GM23248 (cell line): ENCODE measurements around the gene EPB41L5. TPM values are rescaled to one million over a fixed set of nuclear protein-coding genes. Genes with fewer than 3 reads are reported as not detected.

Experiments used
- DNase-seq: peaks from one replicate; pipeline ENCODE4 v3.0.0-alpha.2; 2015
- H2AFZ ChIP-seq: fragments of 200-600 bp; sonication (generic); 2 replicates; pipeline ENCODE4 v1.6.1; 2016; ENCODE audit warnings: antibody characterized with exemption
- H3F3A ChIP-seq: fragments of 200-600 bp; sonication (generic); 2 replicates; pipeline ENCODE4 v1.6.1; 2016; ENCODE audit warnings: mild to moderate bottlenecking, antibody characterized with exemption, mixed run types; ENCODE audit not compliant: insufficient read depth
- H3K27ac ChIP-seq: fragments of 200-600 bp; sonication (generic); 2 replicates; pipeline ENCODE4 v1.5.1; 2016; ENCODE audit warnings: mild to moderate bottlenecking
- H3K27me3 ChIP-seq: fragments of 200-600 bp; sonication (generic); replicated peaks from 2 replicates; pipeline ENCODE4 v1.6.1; 2016; ENCODE audit warnings: mild to moderate bottlenecking; ENCODE audit not compliant: insufficient read depth
- H3K36me3 ChIP-seq: fragments of 200-600 bp; sonication (generic); 2 replicates; pipeline ENCODE4 v1.6.1; 2016; ENCODE audit warnings: low read depth, mild to moderate bottlenecking
- H3K4me1 ChIP-seq: fragments of 200-600 bp; sonication (generic); 2 replicates; pipeline ENCODE4 v1.6.1; 2016; ENCODE audit warnings: mild to moderate bottlenecking; ENCODE audit not compliant: insufficient read depth
- H3K4me2 ChIP-seq: fragments of 200-600 bp; sonication (generic); one replicate; pipeline ENCODE4 v1.6.1; 2016; ENCODE audit warnings: mild to moderate bottlenecking; ENCODE audit not compliant: unreplicated experiment
- H3K4me3 ChIP-seq: fragments of 200-600 bp; sonication (generic); 2 replicates; pipeline ENCODE4 v1.5.1; 2016; ENCODE audit warnings: mild to moderate bottlenecking
- H3K79me2 ChIP-seq: fragments of 200-600 bp; sonication (generic); 2 replicates; pipeline ENCODE4 v1.6.1; 2016; ENCODE audit warnings: mild to moderate bottlenecking; ENCODE audit not compliant: insufficient read depth
- H3K9ac ChIP-seq: fragments of 200-600 bp; sonication (generic); 2 replicates; pipeline ENCODE4 v1.6.1; 2016; ENCODE audit warnings: mild to moderate bottlenecking
- H3K9me2 ChIP-seq: fragments of 200-600 bp; sonication (generic); 2 replicates; pipeline ENCODE4 v1.6.1; 2016; ENCODE audit warnings: mixed run types, mild to moderate bottlenecking, moderate library complexity; ENCODE audit not compliant: insufficient read depth
- H3K9me3 ChIP-seq: fragments of 200-600 bp; sonication (generic); one replicate; pipeline ENCODE4 v1.6.1; 2017; ENCODE audit warnings: low read depth
- H4K20me1 ChIP-seq: fragments of 200-600 bp; sonication (generic); 2 replicates; pipeline ENCODE4 v1.6.0; 2016; ENCODE audit not compliant: insufficient read depth
- EZH2 ChIP-seq: fragments of 200-600 bp; sonication (generic); IDR thresholded peaks from 2 replicates; pipeline ENCODE4 v1.6.1; 2018; ENCODE audit warnings: antibody characterized with exemption, mild to moderate bottlenecking; ENCODE audit not compliant: insufficient read depth, poor library complexity, severe bottlenecking
- EZH2phosphoT487 ChIP-seq: fragments of 200-600 bp; sonication (generic); IDR thresholded peaks from 2 replicates; pipeline ENCODE4 v1.6.1; 2018; ENCODE audit warnings: antibody characterized with exemption, moderate library complexity, mild to moderate bottlenecking, low read depth; ENCODE audit not compliant: insufficient read depth
- WGBS, 2 experiments: methylation state at CpG; one replicate each; pipeline ENCODE4 v1.1.6; 2015 to 2017; ENCODE audit warnings: low lambda C conversion rate in 2 of 2, low coverage in 1 of 2; ENCODE audit errors: missing lambda C conversion rate in 2 of 2; 5-methylcytosine and 5-hydroxymethylcytosine counted together
- in situ Hi-C: fragments of 300-500 bp; cut with MboI; formaldehyde crosslinking; loops from 2 replicates; pipeline ENCODE4 v1.15.0; 2020
- polyA plus RNA-seq: library from polyadenylated mRNA; unstranded; fragments of >200 nt; fragmentation: Nextera tagmentation; extraction: Ambion mirVana; gene quantifications from 2 replicates; pipeline ENCODE4 v1.2.1, GENCODE V29; 2016
- total RNA-seq: library from RNA; depleted of rRNA; stranded (reverse); fragments of >200 nt; shearing (Covaris generic); gene quantifications from 2 replicates; pipeline ENCODE4 v1.2.3, GENCODE V29; 2014

The EPB41L5 gene
- total and polyA plus RNA-seq, 2 experiments from 2014 or later, result 3.0 to 4.0 TPM

- Histone ChIP-seq H3K27ac (no peak overlapping the region), H3K79me2 (no peaks in the 10 kb centered on the region), H3F3A (no peaks in the 10 kb centered on the region), H3K4me1 (no peaks in the 10 kb centered on the region), H3K4me3 (no peak overlapping the region), H3K9me2 (no peaks in the 10 kb centered on the region), H2AFZ (no peak overlapping the region), H3K36me3 (no peaks in the 10 kb centered on the region), H3K4me2 (no peak overlapping the region), H4K20me1 (no peaks in the 10 kb centered on the region), H3K9ac (no peak overlapping the region), H3K9me3 (no peaks in the 10 kb centered on the region), H3K27me3 (no peaks in the 10 kb centered on the region)
- WGBS, 2 experiments, result 94 to 97% methylated on average over 1 of the region's 1 CpG
- DNase-seq, result no peak
- in situ Hi-C loops, result no loop called here
- TF ChIP-seq EZH2, result no peak
- no peak for TF ChIP-seq EZH2phosphoT487
These were observed 62.7 kb downstream of the EPB41L5 start for GRCh38 chr2:120075545-120075944.

GRCh38 chr2:120077896-120078295 lies 65.0 kb downstream of the EPB41L5 start:
- no peak overlapping the region for H3K4me2 ChIP-seq
- no peak overlapping the region for H3K27ac ChIP-seq
- H3K79me2 ChIP-seq, result no peaks in the 10 kb centered on the region
- TF ChIP-seq EZH2phosphoT487 (no peak), EZH2 (no peak)
- no peaks in the 10 kb centered on the region for H3K9me2 ChIP-seq
- no peaks in the 10 kb centered on the region for H3K36me3 ChIP-seq
- 58 to 72% methylated on average over 3 of the region's 3 CpGs for WGBS, 2 experiments
- no peak for DNase-seq
- H2AFZ ChIP-seq, result no peak overlapping the region
- no peak overlapping the region for H3K4me3 ChIP-seq
- no peaks in the 10 kb centered on the region for H3F3A ChIP-seq
- H3K9ac ChIP-seq, result no peak overlapping the region
- H3K9me3 ChIP-seq, result no peaks in the 10 kb centered on the region
- no peaks in the 10 kb centered on the region for H4K20me1 ChIP-seq
- in situ Hi-C loops, result no loop called here
- H3K4me1 ChIP-seq, result no peaks in the 10 kb centered on the region
- H3K27me3 ChIP-seq, result no peaks in the 10 kb centered on the region

GRCh38 chr2:120079647-120080046 lies 66.8 kb downstream of the EPB41L5 start:
- Histone ChIP-seq H3K9ac (no peak overlapping the region), H3K27me3 (no peaks in the 10 kb centered on the region), H3K27ac (no peak overlapping the region), H3K9me2 (no peaks in the 10 kb centered on the region), H3K79me2 (no peaks in the 10 kb centered on the region), H3K9me3 (no peaks in the 10 kb centered on the region), H3F3A (no peaks in the 10 kb centered on the region), H2AFZ (no peak overlapping the region), H3K4me1 (no peaks in the 10 kb centered on the region), H4K20me1 (no peaks in the 10 kb centered on the region), H3K36me3 (no peaks in the 10 kb centered on the region), H3K4me3 (no peak overlapping the region), H3K4me2 (no peak overlapping the region)
- no peak for DNase-seq
- TF ChIP-seq EZH2, result no peak
- TF ChIP-seq EZH2phosphoT487, result no peak
- WGBS, 2 experiments, result 75 to 81% methylated on average over 2 of the region's 2 CpGs
- in situ Hi-C loops, result no loop called here

GRCh38 chr2:120091436-120091835 lies 78.6 kb downstream of the EPB41L5 start:
- no peak for DNase-seq
- H2AFZ ChIP-seq, result no peak overlapping the region
- no peak overlapping the region for H3K4me2 ChIP-seq
- WGBS, 2 experiments, result 95 to 99% methylated on average over 3 of the region's 3 CpGs
- H3K4me1 ChIP-seq, result no peaks in the 10 kb centered on the region
- no peaks in the 10 kb centered on the region for H3K27me3 ChIP-seq
- no peak overlapping the region for H3K27ac ChIP-seq
- H4K20me1 ChIP-seq, result no peaks in the 10 kb centered on the region
- H3K9me3 ChIP-seq, result no peaks in the 10 kb centered on the region
- no peaks in the 10 kb centered on the region for H3K9me2 ChIP-seq
- no peaks in the 10 kb centered on the region for H3F3A ChIP-seq
- H3K9ac ChIP-seq, result no peak overlapping the region
- TF ChIP-seq EZH2phosphoT487 (no peak), EZH2 (no peak)
- H3K4me3 ChIP-seq, result no peak overlapping the region
- in situ Hi-C loops, result no loop called here
- H3K36me3 ChIP-seq, result no peaks in the 10 kb centered on the region
- no peaks in the 10 kb centered on the region for H3K79me2 ChIP-seq

- H3F3A ChIP-seq, result no peaks in the 10 kb centered on the region
- no peak overlapping the region for H3K4me2 ChIP-seq
- H2AFZ ChIP-seq, result no peak overlapping the region
- no peaks in the 10 kb centered on the region for H3K9me3 ChIP-seq
- H3K79me2 ChIP-seq, result no peaks in the 10 kb centered on the region
- no peaks in the 10 kb centered on the region for H3K4me1 ChIP-seq
- no peak for DNase-seq
- WGBS, 2 experiments, result 97 to 100% methylated on average over 1 of the region's 1 CpG
- no peak for TF ChIP-seq EZH2phosphoT487
- TF ChIP-seq EZH2, result no peak
- H3K9me2 ChIP-seq, result no peaks in the 10 kb centered on the region
- no peak overlapping the region for H3K27ac ChIP-seq
- H4K20me1 ChIP-seq, result no peaks in the 10 kb centered on the region
- H3K27me3 ChIP-seq, result no peaks in the 10 kb centered on the region
- in situ Hi-C loops, result no loop called here
- H3K36me3 ChIP-seq, result no peaks in the 10 kb centered on the region
- H3K4me3 ChIP-seq, result no peak overlapping the region
- H3K9ac ChIP-seq, result no peak overlapping the region
These were observed 81.9 kb downstream of the EPB41L5 start for GRCh38 chr2:120094795-120095194.
